ENCODE data around the gene ACSBG1.

DNA sequence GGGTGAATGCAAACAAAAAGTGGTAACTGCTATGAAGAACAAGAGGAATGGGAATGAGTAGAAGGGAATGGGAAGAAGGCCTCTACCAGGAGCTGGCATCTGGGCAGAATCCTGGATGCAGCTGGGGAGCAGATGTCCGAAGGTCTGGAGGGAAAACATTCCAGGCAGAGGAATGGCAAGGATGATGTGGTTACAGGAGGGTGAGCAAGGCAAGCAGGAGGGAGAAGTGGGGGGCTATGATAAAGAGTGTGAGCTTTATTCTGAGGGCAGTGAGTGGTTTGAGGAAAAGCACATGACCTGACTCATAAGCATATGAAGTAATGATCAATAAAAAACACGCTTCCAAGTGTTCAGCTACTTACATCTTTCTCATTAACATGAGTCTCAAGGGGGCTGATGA lies 48.0 kb upstream of the ACSBG1 start:
- TF ChIP-seq, protein P1, sequence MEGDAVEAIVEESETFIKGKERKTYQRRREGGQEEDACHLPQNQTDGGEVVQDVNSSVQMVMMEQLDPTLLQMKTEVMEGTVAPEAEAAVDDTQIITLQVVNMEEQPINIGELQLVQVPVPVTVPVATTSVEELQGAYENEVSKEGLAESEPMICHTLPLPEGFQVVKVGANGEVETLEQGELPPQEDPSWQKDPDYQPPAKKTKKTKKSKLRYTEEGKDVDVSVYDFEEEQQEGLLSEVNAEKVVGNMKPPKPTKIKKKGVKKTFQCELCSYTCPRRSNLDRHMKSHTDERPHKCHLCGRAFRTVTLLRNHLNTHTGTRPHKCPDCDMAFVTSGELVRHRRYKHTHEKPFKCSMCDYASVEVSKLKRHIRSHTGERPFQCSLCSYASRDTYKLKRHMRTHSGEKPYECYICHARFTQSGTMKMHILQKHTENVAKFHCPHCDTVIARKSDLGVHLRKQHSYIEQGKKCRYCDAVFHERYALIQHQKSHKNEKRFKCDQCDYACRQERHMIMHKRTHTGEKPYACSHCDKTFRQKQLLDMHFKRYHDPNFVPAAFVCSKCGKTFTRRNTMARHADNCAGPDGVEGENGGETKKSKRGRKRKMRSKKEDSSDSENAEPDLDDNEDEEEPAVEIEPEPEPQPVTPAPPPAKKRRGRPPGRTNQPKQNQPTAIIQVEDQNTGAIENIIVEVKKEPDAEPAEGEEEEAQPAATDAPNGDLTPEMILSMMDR (IDR thresholded peaks at IDR 0.05 in 8 of 11, conservative IDR thresholded peaks at IDR 0.05 in 3 of 11) = no peak
- TF ChIP-seq POLR2A (IDR thresholded peaks at IDR 0.05) (no peak), POLR2AphosphoS5 (IDR thresholded peaks at IDR 0.05) (no peak)

Data from spleen (tissue), 7 donors.